ENCODE data around the gene GPC6. TPM values are rescaled to one million over a fixed set of nuclear protein-coding genes. Genes with fewer than 3 reads are reported as not detected.

GPC6 gene
- polyA plus RNA-seq, 1 donor (not counting 4 experiments of a cell fraction or from before 2014, with no cell fraction given) = 0.42 TPM

DNA sequence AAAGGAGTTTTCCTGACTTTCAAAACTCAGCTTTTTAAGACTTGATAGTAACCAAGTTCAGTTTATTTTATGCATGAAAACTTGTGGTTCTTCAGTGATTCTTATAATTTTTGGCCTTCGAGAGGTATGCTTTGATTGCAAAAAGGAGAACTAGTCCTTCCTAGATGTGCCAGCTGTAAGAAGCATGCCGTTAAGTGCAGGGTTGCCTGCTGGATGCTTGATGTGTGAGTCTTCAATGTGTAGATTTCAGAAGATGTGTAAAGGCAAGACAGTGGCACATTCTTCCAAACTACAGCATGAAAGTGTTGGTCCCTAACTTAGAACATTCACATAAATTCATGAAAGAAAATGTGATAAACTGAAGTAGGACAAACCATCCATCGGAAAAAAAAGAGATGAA is 720.4 kb downstream of the GPC6 start:
- H2AFZ ChIP-seq (ENCODE audit: control insufficient read depth, low read length) = no peak overlapping the region
- no peaks in the 10 kb centered on the region for H4K20me1 ChIP-seq (ENCODE audit: control insufficient read depth, extremely low read depth, insufficient read depth, low read length)
- H3K79me2 ChIP-seq (ENCODE audit: control insufficient read depth, insufficient read depth, low read length) = no peaks in the 10 kb centered on the region
- no peaks in the 10 kb centered on the region for H3K4me1 ChIP-seq (ENCODE audit: control insufficient read depth, extremely low read depth, insufficient read depth, low read length)
- no peak overlapping the region for H3K4me3 ChIP-seq (ENCODE audit: control insufficient read depth in 2 of 3, extremely low read depth in 1 of 3, insufficient read depth in 2 of 3, low read depth in 1 of 3, low read length in 3 of 3)
- H3K27ac ChIP-seq (ENCODE audit: control insufficient read depth, insufficient read depth, low read length) = no peak overlapping the region
- no peaks in the 10 kb centered on the region for H3K27me3 ChIP-seq (ENCODE audit: control insufficient read depth, extremely low read depth, insufficient read depth, low read length)
- no peak for FAIRE-seq
- H3K4me2 ChIP-seq (ENCODE audit: control insufficient read depth, extremely low read depth, insufficient read depth, low read depth, low read length) = no peak overlapping the region
- no peak overlapping the region for H3K9ac ChIP-seq (ENCODE audit: control insufficient read depth, extremely low read depth, insufficient read depth, low read length)
- DNase-seq (ENCODE audit: low read depth, low spot score) = no peak
- no peaks in the 10 kb centered on the region for H3K36me3 ChIP-seq (ENCODE audit: control insufficient read depth in 2 of 2, extremely low read depth in 1 of 2, insufficient read depth in 2 of 2, low read length in 2 of 2)
- dilution Hi-C loops (cut with MboI; ENCODE audit: extremely low pct_ligation_motif_present, low sequenced_read_pairs) = no loop called here
- H3K9me3 ChIP-seq (ENCODE audit: control insufficient read depth, low read depth, low read length) = no peaks in the 10 kb centered on the region
- TF ChIP-seq EZH2 (IDR thresholded peaks at IDR 0.05; ENCODE audit: low read length) (no peak), CTCF (optimal IDR thresholded peaks at IDR 0.05 in 1 of 3, IDR thresholded peaks at IDR 0.05 in 1 of 3, conservative IDR thresholded peaks at IDR 0.05 in 1 of 3; ENCODE audit: extremely low read depth in 1 of 3, insufficient read depth in 2 of 3, low read length in 3 of 3) (no peak)
- no peaks in the 10 kb centered on the region for H3K9me1 ChIP-seq (ENCODE audit: control insufficient read depth, extremely low read depth, insufficient read depth, low read length)

DNA sequence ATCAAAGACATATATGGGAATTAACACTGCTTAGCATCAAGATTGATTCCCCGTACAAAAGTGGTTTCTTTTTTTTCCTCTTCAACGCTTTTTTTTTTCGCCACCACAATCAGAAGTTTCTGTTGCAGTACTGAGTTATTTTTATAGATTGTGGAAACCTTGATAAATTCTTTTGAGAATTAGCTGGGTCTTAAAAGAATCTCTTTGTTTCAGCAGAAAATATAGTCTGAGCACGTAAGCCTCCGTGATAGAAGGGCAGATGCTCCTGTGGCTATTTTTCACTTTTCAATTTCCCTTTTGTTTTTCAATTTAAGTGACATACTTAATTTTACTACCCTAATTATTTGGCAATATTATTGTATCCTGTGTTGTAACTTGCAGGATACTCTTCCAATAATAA is 721.0 kb downstream of the GPC6 start:
- H2AFZ ChIP-seq (ENCODE audit: control insufficient read depth, low read length) = no peak overlapping the region
- TF ChIP-seq CTCF (optimal IDR thresholded peaks at IDR 0.05 in 1 of 3, IDR thresholded peaks at IDR 0.05 in 1 of 3, conservative IDR thresholded peaks at IDR 0.05 in 1 of 3; ENCODE audit: extremely low read depth in 1 of 3, insufficient read depth in 2 of 3, low read length in 3 of 3) = no peak
- TF ChIP-seq EZH2 (IDR thresholded peaks at IDR 0.05; ENCODE audit: low read length) = no peak
- dilution Hi-C loops (cut with MboI; ENCODE audit: extremely low pct_ligation_motif_present, low sequenced_read_pairs) = no loop called here
- no peaks in the 10 kb centered on the region for H3K36me3 ChIP-seq (ENCODE audit: control insufficient read depth in 2 of 2, extremely low read depth in 1 of 2, insufficient read depth in 2 of 2, low read length in 2 of 2)
- H3K79me2 ChIP-seq (ENCODE audit: control insufficient read depth, insufficient read depth, low read length) = no peaks in the 10 kb centered on the region
- no peaks in the 10 kb centered on the region for H3K27me3 ChIP-seq (ENCODE audit: control insufficient read depth, extremely low read depth, insufficient read depth, low read length)
- no peak for FAIRE-seq
- no peak overlapping the region for H3K4me2 ChIP-seq (ENCODE audit: control insufficient read depth, extremely low read depth, insufficient read depth, low read depth, low read length)
- H3K4me3 ChIP-seq (ENCODE audit: control insufficient read depth in 2 of 3, extremely low read depth in 1 of 3, insufficient read depth in 2 of 3, low read depth in 1 of 3, low read length in 3 of 3) = no peak overlapping the region
- no peak for DNase-seq (ENCODE audit: low read depth, low spot score)
- no peaks in the 10 kb centered on the region for H3K9me3 ChIP-seq (ENCODE audit: control insufficient read depth, low read depth, low read length)
- H3K4me1 ChIP-seq (ENCODE audit: control insufficient read depth, extremely low read depth, insufficient read depth, low read length) = no peaks in the 10 kb centered on the region
- no peak overlapping the region for H3K9ac ChIP-seq (ENCODE audit: control insufficient read depth, extremely low read depth, insufficient read depth, low read length)
- H3K27ac ChIP-seq (ENCODE audit: control insufficient read depth, insufficient read depth, low read length) = no peak overlapping the region
- no peaks in the 10 kb centered on the region for H3K9me1 ChIP-seq (ENCODE audit: control insufficient read depth, extremely low read depth, insufficient read depth, low read length)
- no peaks in the 10 kb centered on the region for H4K20me1 ChIP-seq (ENCODE audit: control insufficient read depth, extremely low read depth, insufficient read depth, low read length)

Data from keratinocyte (primary cell).